Measurements from ENCODE around the gene CBFA2T2. TPM values are rescaled to one million over a fixed set of nuclear protein-coding genes. Genes with fewer than 3 reads are reported as not detected.

CBFA2T2 gene
- total and polyA plus RNA-seq, 2 donors from 2014 or later = 5.5 to 17.3 TPM

GRCh38 chr20:33612001-33612400 lies 122.1 kb downstream of the CBFA2T2 start:
- H3K4me3 ChIP-seq (ENCODE audit: low read length in 3 of 3) = no peak overlapping the region
- intact Hi-C loops (cut with DNase I) = no loop called here
- FAIRE-seq = no peak

GRCh38 chr20:33621717-33622400 lies 132.0 kb downstream of the CBFA2T2 start:
- Histone ChIP-seq H3K9ac (ENCODE audit: low read length in 3 of 3) (no peak overlapping the region), H3K27me3 (ENCODE audit: control insufficient read depth, insufficient read depth, low read length) (no peaks in the 10 kb centered on the region), H3K4me3 (ENCODE audit: low read length in 3 of 3) (no peak overlapping the region), H3K4me1 (ENCODE audit: control insufficient read depth in 2 of 3, insufficient read depth in 2 of 3, low read depth in 1 of 3, low read length in 3 of 3) (no peaks in the 10 kb centered on the region), H3K36me3 (ENCODE audit: control insufficient read depth in 2 of 3, insufficient read depth in 3 of 3, low read length in 3 of 3) (peaks cover 6 to 14% (median 8%) of the 10 kb centered on the region in 3 donors), H3K27ac (ENCODE audit: low read depth in 2 of 2, low read length in 2 of 2) (no peak overlapping the region), H3K9me3 (ENCODE audit: control insufficient read depth in 2 of 3, insufficient read depth in 1 of 3, low read length in 3 of 3) (no peaks in the 10 kb centered on the region)
- TF ChIP-seq CTCF (IDR thresholded peaks at IDR 0.05; ENCODE audit: borderline replicate concordance, extremely low read depth, insufficient read depth) = no peak
- FAIRE-seq (no peak), DNase-seq (no peak)
- intact Hi-C loops (cut with DNase I) = no loop called here

More at GRCh38 chr20:33612001-33612400, 122.1 kb downstream of the CBFA2T2 start:
- Histone ChIP-seq H3K4me1 (ENCODE audit: control insufficient read depth in 2 of 3, insufficient read depth in 2 of 3, low read depth in 1 of 3, low read length in 3 of 3) (peaks cover 0 to 4% (median 0%) of the 10 kb centered on the region in 3 donors), H3K27ac (ENCODE audit: low read depth in 2 of 2, low read length in 2 of 2) (no peak overlapping the region), H3K9ac (ENCODE audit: low read length in 3 of 3) (no peak overlapping the region), H3K9me3 (ENCODE audit: control insufficient read depth in 2 of 3, insufficient read depth in 1 of 3, low read length in 3 of 3) (no peaks in the 10 kb centered on the region), H3K27me3 (ENCODE audit: control insufficient read depth, insufficient read depth, low read length) (no peaks in the 10 kb centered on the region), H3K36me3 (ENCODE audit: control insufficient read depth in 2 of 3, insufficient read depth in 3 of 3, low read length in 3 of 3) (peaks cover 2 to 29% (median 8%) of the 10 kb centered on the region in 3 donors)
- TF ChIP-seq CTCF (IDR thresholded peaks at IDR 0.05; ENCODE audit: borderline replicate concordance, extremely low read depth, insufficient read depth) = no peak
- DNase-seq = no peak

- Histone ChIP-seq H3K27me3 (ENCODE audit: control insufficient read depth, insufficient read depth, low read length) (no peaks in the 10 kb centered on the region), H3K9me3 (ENCODE audit: control insufficient read depth in 2 of 3, insufficient read depth in 1 of 3, low read length in 3 of 3) (no peaks in the 10 kb centered on the region), H3K4me3 (ENCODE audit: low read length in 3 of 3) (no peak overlapping the region), H3K27ac (ENCODE audit: low read depth in 2 of 2, low read length in 2 of 2) (no peak overlapping the region), H3K36me3 (ENCODE audit: control insufficient read depth in 2 of 3, insufficient read depth in 3 of 3, low read length in 3 of 3) (peaks cover 6 to 15% (median 12%) of the 10 kb centered on the region in 3 donors), H3K4me1 (ENCODE audit: control insufficient read depth in 2 of 3, insufficient read depth in 2 of 3, low read depth in 1 of 3, low read length in 3 of 3) (no peaks in the 10 kb centered on the region), H3K9ac (ENCODE audit: low read length in 3 of 3) (no peak overlapping the region)
- no peak for TF ChIP-seq CTCF (IDR thresholded peaks at IDR 0.05; ENCODE audit: borderline replicate concordance, extremely low read depth, insufficient read depth)
- FAIRE-seq = no peak
- intact Hi-C loops (cut with DNase I) = no loop called here
- DNase-seq = no peak
These were observed 132.9 kb downstream of the CBFA2T2 start for GRCh38 chr20:33622705-33623365.

Measured in kidney (tissue), 14 donors.